K562 (cell line): Measurements from ENCODE around the gene CNRIP1. TPM values are rescaled to one million over a fixed set of nuclear protein-coding genes. Genes with fewer than 3 reads are reported as not detected.

ENCODE experiments used
- ARNT ChIP-seq, 2 experiments: fragments of 450-650 bp; IDR thresholded peaks; 2 replicates each; pipeline ENCODE4 v1.6.1; 2016; ENCODE audit warnings: mild to moderate bottlenecking in 1 of 2
- CBX1 ChIP-seq: sonication (generic); IDR thresholded peaks from 2 replicates; pipeline ENCODE4 v1.6.1; 2016; ENCODE audit warnings: antibody characterized with exemption, low read depth, mild to moderate bottlenecking
- CBX2 ChIP-seq: fragments of 200-600 bp; sonication (generic); IDR thresholded peaks from one replicate; pipeline ENCODE4 v1.6.1; 2012; ENCODE audit warnings: mild to moderate bottlenecking, low read length, inconsistent platforms; ENCODE audit not compliant: insufficient read depth, poor library complexity, severe bottlenecking
- CXXC5 ChIP-seq: fragments of 250-450 bp; sonication (Bioruptor Pico); IDR thresholded peaks from 2 replicates; pipeline ENCODE4 v1.8.0; 2022; ENCODE audit warnings: inconsistent platforms, mild to moderate bottlenecking, moderate library complexity
- ELF1 ChIP-seq: fragments of 200-800 bp; sonication (Bioruptor generic); IDR thresholded peaks from 2 replicates; pipeline ENCODE4 v1.6.1; 2016; ENCODE audit warnings: missing genetic modification characterization, missing compliant biosample characterization
- FOS ChIP-seq: IDR thresholded peaks from 3 replicates; pipeline ENCODE4 v1.6.1; 2011; ENCODE audit not compliant: insufficient read length; ENCODE audit errors: extremely low read depth
- FOXP1 ChIP-seq: sonication (generic); formaldehyde crosslinking; IDR thresholded peaks from 2 replicates; pipeline ENCODE4 v1.8.0; 2022; ENCODE audit warnings: mild to moderate bottlenecking, missing genetic modification reagents
- GTF2A2 ChIP-seq: IDR thresholded peaks from 2 replicates; pipeline ENCODE4 v1.6.1; 2016; ENCODE audit warnings: mild to moderate bottlenecking, missing genetic modification characterization, missing compliant biosample characterization
- KHSRP ChIP-seq: fragments of 450-650 bp; IDR thresholded peaks from 2 replicates; pipeline ENCODE4 v1.6.1; 2017
- NFIC ChIP-seq: fragments of 450-650 bp; IDR thresholded peaks from 2 replicates; pipeline ENCODE4 v1.6.1; 2017; ENCODE audit warnings: mild to moderate bottlenecking, inconsistent platforms
- NUFIP1 ChIP-seq: fragments of 450-650 bp; IDR thresholded peaks from 2 replicates; pipeline ENCODE4 v1.6.1; 2018; ENCODE audit not compliant: partially characterized antibody
- PTBP1 ChIP-seq: fragments of 200-400 bp; formaldehyde crosslinking; IDR thresholded peaks from 2 replicates; pipeline ENCODE4 v1.6.1; 2017; ENCODE audit warnings: low read depth, low read length
- TAF15 ChIP-seq: fragments of 200-400 bp; formaldehyde crosslinking; IDR thresholded peaks from 2 replicates; pipeline ENCODE4 v1.6.1; 2017; ENCODE audit warnings: mild to moderate bottlenecking, low read depth, low read length, moderate library complexity
- XRCC4 ChIP-seq: IDR thresholded peaks from one replicate; pipeline ENCODE4 v1.6.1; 2011; ENCODE audit not compliant: insufficient read depth, insufficient read length; ENCODE audit errors: extremely low read depth
- ZBTB8A ChIP-seq: fragments of 450-650 bp; IDR thresholded peaks from 2 replicates; pipeline ENCODE4 v1.6.1; 2018; ENCODE audit warnings: mild to moderate bottlenecking, moderate library complexity; ENCODE audit not compliant: partially characterized antibody
- ZC3H8 ChIP-seq: fragments of 450-650 bp; IDR thresholded peaks from 2 replicates; pipeline ENCODE4 v1.6.1; 2017
- ZNF75A ChIP-seq: fragments of 450-650 bp; formaldehyde crosslinking; IDR thresholded peaks from 2 replicates; pipeline ENCODE4 v1.4.0; 2020; ENCODE audit warnings: mild to moderate bottlenecking
- polyA plus RNA-seq, 8 experiments: library from polyadenylated mRNA; depleted of rRNA in 4 of 8; stranded (reverse) in 5 of 8; unstranded in 3 of 8; fragments of >200 nt; fragmentation: Nextera tagmentation in 2 of 8; fragmentation: Illumina TruSeq in 1 of 8; extraction: Ambion mirVana in 2 of 8; extraction: Trizol in 1 of 8; gene quantifications; 2 replicates each; pipeline versions ENCODE4 v1.2.1 to v1.2.3, GENCODE V29; 2011 to 2014; ENCODE audit warnings: inconsistent platforms in 1 of 8, missing spikeins in 1 of 8
- total RNA-seq, 7 experiments: library from RNA; depleted of rRNA in 6 of 7; stranded (reverse); fragments of >200 nt in 6 of 7; fragmentation: Illumina TruSeq in 2 of 7; extraction: Trizol in 2 of 7; gene quantifications; 2 replicates each; pipeline versions ENCODE4 v1.2.1 to v1.2.3, GENCODE V29; 2011 to 2021; ENCODE audit warnings: low replicate concordance in 1 of 7
- TF ChIP-seq, protein P1 (sequence below): fragments of 250-450 bp; sonication (Bioruptor Pico); IDR thresholded peaks from 2 replicates; pipeline ENCODE4 v1.8.0; 2022; ENCODE audit warnings: moderate library complexity, mild to moderate bottlenecking, inconsistent platforms
- TF ChIP-seq, protein P2 (sequence below): sonication (generic); formaldehyde crosslinking; IDR thresholded peaks from 2 replicates; pipeline ENCODE4 v1.9.0; 2022; ENCODE audit warnings: mild to moderate bottlenecking, missing genetic modification reagents
- TF ChIP-seq, protein P3 (sequence below): fragments of 250-450 bp; sonication (Bioruptor Pico); IDR thresholded peaks from 2 replicates; pipeline ENCODE4 v1.4.0; 2020
- TF ChIP-seq, protein P4 (sequence below), 2 experiments: fragments of 200-800 bp in 1 of 2; sonication (Bioruptor generic) in 1 of 2; sonication (generic) in 1 of 2; formaldehyde crosslinking in 1 of 2; IDR thresholded peaks in 1 of 2; conservative IDR thresholded peaks in 1 of 2; 2 replicates each; pipeline versions ENCODE4 v1.5.0 to v1.6.1; 2016 to 2020; ENCODE audit warnings: missing compliant biosample characterization in 1 of 2, missing genetic modification characterization in 1 of 2, missing genetic modification reagents in 1 of 2

The CNRIP1 gene
- total and polyA plus RNA-seq, 9 of the 15 experiments (the other 6 are each of a cell fraction or from before 2014, with no cell fraction given), result 0.59 to 2.1 (median 1.5) TPM

DNA sequence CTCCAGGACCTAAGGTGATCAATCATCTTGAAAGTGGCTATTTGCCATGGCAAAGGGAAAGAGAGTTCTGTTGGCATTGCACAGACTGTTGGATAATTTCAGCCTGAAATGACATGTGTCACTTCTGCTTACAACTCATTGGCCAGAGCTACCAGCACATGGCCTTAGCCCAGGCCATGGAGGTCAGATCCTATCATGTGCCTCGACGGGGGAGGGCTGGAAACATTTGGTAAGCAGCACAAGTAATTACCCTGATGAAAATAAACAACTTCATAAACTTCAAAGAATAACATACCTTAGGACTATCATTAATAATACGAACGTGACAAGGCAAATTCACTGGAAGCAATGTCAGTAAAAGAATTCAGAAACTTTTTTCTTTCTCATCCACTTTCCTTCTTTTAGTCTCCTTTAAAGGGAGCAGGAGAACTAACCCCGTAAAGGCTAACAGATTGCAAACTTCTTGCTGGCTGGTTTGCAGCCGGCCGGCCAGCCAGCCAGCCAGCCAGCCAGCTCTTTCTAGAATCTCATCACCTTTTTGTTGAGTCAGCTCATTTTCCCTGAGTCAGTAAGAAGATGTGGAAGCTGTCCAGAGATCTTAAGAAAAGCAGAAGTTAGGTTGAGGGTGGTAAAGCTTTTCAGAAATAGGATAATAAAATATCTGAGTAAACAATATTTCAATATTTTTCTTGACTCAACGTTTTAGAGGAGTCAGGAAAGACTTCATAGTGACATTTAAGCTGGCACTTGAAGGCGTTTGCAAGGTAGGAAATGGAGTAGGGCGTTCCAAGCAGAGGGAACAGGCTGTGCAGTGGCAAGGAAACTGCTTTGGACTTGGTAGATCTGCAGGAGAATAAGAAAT lies 31.9 kb downstream of the CNRIP1 start (continued):
- TF ChIP-seq, protein P1, sequence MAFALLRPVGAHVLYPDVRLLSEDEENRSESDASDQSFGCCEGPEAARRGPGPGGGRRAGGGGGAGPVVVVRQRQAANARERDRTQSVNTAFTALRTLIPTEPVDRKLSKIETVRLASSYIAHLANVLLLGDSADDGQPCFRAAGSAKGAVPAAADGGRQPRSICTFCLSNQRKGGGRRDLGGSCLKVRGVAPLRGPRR (CRISPR knock-in tag), result 0 out of 2 replicates have a peak, but pooled peaks have one; percentile 42
- TF ChIP-seq CXXC5 (CRISPR knock-in tag), result peak; percentile 16; the same call in 1 of the 2 replicates
- 0 out of 4 replicates have a peak, but pooled peaks of 1 of the 2 experiments have one; percentile 57 for TF ChIP-seq ARNT (IDR thresholded peaks at IDR 0.05)
- TF ChIP-seq ZNF75A, result no peak
- TF ChIP-seq NFIC, result peak; percentile 46; the same call in 1 of the 2 replicates
- no peak for TF ChIP-seq NUFIP1
- TF ChIP-seq FOXP1, result no peak
- TF ChIP-seq CBX2, result no peak
- TF ChIP-seq, protein P2, sequence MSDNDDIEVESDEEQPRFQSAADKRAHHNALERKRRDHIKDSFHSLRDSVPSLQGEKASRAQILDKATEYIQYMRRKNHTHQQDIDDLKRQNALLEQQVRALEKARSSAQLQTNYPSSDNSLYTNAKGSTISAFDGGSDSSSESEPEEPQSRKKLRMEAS (CRISPR knock-in tag), result 0 out of 2 replicates have a peak, but pooled peaks have one; percentile 36
- no peak for TF ChIP-seq ZBTB8A
- no peak for TF ChIP-seq PTBP1
- TF ChIP-seq, protein P3, sequence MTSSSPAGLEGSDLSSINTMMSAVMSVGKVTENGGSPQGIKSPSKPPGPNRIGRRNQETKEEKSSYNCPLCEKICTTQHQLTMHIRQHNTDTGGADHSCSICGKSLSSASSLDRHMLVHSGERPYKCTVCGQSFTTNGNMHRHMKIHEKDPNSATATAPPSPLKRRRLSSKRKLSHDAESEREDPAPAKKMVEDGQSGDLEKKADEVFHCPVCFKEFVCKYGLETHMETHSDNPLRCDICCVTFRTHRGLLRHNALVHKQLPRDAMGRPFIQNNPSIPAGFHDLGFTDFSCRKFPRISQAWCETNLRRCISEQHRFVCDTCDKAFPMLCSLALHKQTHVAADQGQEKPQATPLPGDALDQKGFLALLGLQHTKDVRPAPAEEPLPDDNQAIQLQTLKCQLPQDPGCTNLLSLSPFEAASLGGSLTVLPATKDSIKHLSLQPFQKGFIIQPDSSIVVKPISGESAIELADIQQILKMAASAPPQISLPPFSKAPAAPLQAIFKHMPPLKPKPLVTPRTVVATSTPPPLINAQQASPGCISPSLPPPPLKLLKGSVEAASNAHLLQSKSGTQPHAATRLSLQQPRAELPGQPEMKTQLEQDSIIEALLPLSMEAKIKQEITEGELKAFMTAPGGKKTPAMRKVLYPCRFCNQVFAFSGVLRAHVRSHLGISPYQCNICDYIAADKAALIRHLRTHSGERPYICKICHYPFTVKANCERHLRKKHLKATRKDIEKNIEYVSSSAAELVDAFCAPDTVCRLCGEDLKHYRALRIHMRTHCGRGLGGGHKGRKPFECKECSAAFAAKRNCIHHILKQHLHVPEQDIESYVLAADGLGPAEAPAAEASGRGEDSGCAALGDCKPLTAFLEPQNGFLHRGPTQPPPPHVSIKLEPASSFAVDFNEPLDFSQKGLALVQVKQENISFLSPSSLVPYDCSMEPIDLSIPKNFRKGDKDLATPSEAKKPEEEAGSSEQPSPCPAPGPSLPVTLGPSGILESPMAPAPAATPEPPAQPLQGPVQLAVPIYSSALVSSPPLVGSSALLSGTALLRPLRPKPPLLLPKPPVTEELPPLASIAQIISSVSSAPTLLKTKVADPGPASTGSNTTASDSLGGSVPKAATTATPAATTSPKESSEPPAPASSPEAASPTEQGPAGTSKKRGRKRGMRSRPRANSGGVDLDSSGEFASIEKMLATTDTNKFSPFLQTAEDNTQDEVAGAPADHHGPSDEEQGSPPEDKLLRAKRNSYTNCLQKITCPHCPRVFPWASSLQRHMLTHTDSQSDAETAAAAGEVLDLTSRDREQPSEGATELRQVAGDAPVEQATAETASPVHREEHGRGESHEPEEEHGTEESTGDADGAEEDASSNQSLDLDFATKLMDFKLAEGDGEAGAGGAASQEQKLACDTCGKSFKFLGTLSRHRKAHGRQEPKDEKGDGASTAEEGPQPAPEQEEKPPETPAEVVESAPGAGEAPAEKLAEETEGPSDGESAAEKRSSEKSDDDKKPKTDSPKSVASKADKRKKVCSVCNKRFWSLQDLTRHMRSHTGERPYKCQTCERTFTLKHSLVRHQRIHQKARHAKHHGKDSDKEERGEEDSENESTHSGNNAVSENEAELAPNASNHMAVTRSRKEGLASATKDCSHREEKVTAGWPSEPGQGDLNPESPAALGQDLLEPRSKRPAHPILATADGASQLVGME, result no peak
- TF ChIP-seq, protein P4, sequence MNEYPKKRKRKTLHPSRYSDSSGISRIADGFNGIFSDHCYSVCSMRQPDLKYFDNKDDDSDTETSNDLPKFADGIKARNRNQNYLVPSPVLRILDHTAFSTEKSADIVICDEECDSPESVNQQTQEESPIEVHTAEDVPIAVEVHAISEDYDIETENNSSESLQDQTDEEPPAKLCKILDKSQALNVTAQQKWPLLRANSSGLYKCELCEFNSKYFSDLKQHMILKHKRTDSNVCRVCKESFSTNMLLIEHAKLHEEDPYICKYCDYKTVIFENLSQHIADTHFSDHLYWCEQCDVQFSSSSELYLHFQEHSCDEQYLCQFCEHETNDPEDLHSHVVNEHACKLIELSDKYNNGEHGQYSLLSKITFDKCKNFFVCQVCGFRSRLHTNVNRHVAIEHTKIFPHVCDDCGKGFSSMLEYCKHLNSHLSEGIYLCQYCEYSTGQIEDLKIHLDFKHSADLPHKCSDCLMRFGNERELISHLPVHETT (CRISPR knock-in tag; conservative IDR thresholded peaks at IDR 0.05 in 1 of 2, IDR thresholded peaks at IDR 0.05 in 1 of 2), result 0 out of 4 replicates have a peak, but pooled peaks of 1 of the 2 experiments have one; percentile 38
- TF ChIP-seq ZC3H8, result no peak
- TF ChIP-seq KHSRP, result no peak
- TF ChIP-seq TAF15, result no peak
- TF ChIP-seq GTF2A2 (tag), result no peak
- TF ChIP-seq CBX1, result no peak
- no peak for TF ChIP-seq ELF1 (tag)
- TF ChIP-seq XRCC4, result no peak
- TF ChIP-seq FOS, result no peak
